Liver (tissue), 9 donors: Measurements from ENCODE around the gene CEP83. TPM values are rescaled to one million over a fixed set of nuclear protein-coding genes. Genes with fewer than 3 reads are reported as not detected.

Source experiments
- DNase-seq: peaks from one replicate; pipeline ENCODE4 v3.0.0-alpha.2; 2017; ENCODE audit warnings: low spot score
- H3K27ac ChIP-seq, 2 donors: one replicate each; pipeline ENCODE4 v1.7.0; 2013; ENCODE audit warnings: inconsistent platforms in 2 of 2, low read length in 2 of 2, control low read depth in 1 of 2, low read depth in 1 of 2, mild to moderate bottlenecking in 1 of 2
- H3K27me3 ChIP-seq, 4 donors: one replicate each; pipeline versions ENCODE4 v1.6.1 to v1.7.0; 2013; ENCODE audit warnings: low read length in 3 of 4, inconsistent platforms in 1 of 4, mild to moderate bottlenecking in 1 of 4, moderate library complexity in 1 of 4; ENCODE audit not compliant: control insufficient read depth in 4 of 4, insufficient read depth in 4 of 4
- H3K36me3 ChIP-seq, 4 donors: one replicate each; pipeline versions ENCODE4 v1.6.1 to v1.7.0; 2013; ENCODE audit warnings: low read length in 3 of 4, mild to moderate bottlenecking in 3 of 4, low read depth in 1 of 4, moderate library complexity in 1 of 4; ENCODE audit not compliant: control insufficient read depth in 4 of 4, insufficient read depth in 3 of 4
- H3K4me1 ChIP-seq, 4 donors: one replicate each; pipeline versions ENCODE4 v1.6.1 to v1.7.0; 2013; ENCODE audit warnings: low read length in 3 of 4, mild to moderate bottlenecking in 3 of 4, moderate library complexity in 1 of 4; ENCODE audit not compliant: control insufficient read depth in 4 of 4, insufficient read depth in 4 of 4
- H3K4me3 ChIP-seq, 3 donors: one replicate each; pipeline versions ENCODE4 v1.6.1 to v1.7.0; 2013; ENCODE audit warnings: low read length in 3 of 3, control low read depth in 1 of 3, low read depth in 1 of 3, mild to moderate bottlenecking in 1 of 3
- H3K9ac ChIP-seq, 2 donors: one replicate each; pipeline ENCODE4 v1.7.0; 2013; ENCODE audit warnings: low read length in 2 of 2, mild to moderate bottlenecking in 2 of 2, moderate library complexity in 2 of 2, control low read depth in 1 of 2, low read depth in 1 of 2
- H3K9me3 ChIP-seq, 4 donors: one replicate each; pipeline versions ENCODE4 v1.6.1 to v1.7.0; 2013; ENCODE audit warnings: low read length in 3 of 4; ENCODE audit not compliant: control insufficient read depth in 4 of 4
- HNF4G ChIP-seq: IDR thresholded peaks from 2 replicates; pipeline ENCODE4 v1.6.1; 2016; ENCODE audit warnings: antibody characterized with exemption
- NR2F2 ChIP-seq: IDR thresholded peaks from 2 replicates; pipeline ENCODE4 v1.6.1; 2016; ENCODE audit warnings: antibody characterized with exemption
- RAD21 ChIP-seq, 2 donors: IDR thresholded peaks; 2 replicates each; pipeline ENCODE4 v1.6.1; 2016; ENCODE audit warnings: antibody characterized with exemption in 2 of 2, mild to moderate bottlenecking in 2 of 2
- RXRA ChIP-seq, 2 donors: IDR thresholded peaks; 2 replicates each; pipeline ENCODE4 v1.6.1; 2017 to 2018; ENCODE audit warnings: antibody characterized with exemption in 2 of 2, mild to moderate bottlenecking in 1 of 2
- TAF1 ChIP-seq: conservative IDR thresholded peaks from 2 replicates; pipeline ENCODE4 v1.6.1; 2016; ENCODE audit warnings: antibody characterized with exemption, mild to moderate bottlenecking
- WGBS: extraction: QIAGEN DNeasy Blood & Tissue Kit; methylation state at CpG from one replicate; pipeline ENCODE4 v1.1.7; 2013; 5-methylcytosine and 5-hydroxymethylcytosine counted together
- polyA plus RNA-seq, 2 donors: library from polyadenylated mRNA; stranded (reverse) in 1 of 2; unstranded in 1 of 2; fragments of 200-250 nt in 1 of 2; fragments of >200 nt in 1 of 2; fragmentation: Nextera tagmentation in 1 of 2; extraction: Ambion mirVana in 1 of 2; gene quantifications; one replicate each; pipeline versions ENCODE4 v1.2.1 to v1.2.3, GENCODE V29; 2013 to 2015
- total RNA-seq, 2 donors: library from RNA; depleted of rRNA; stranded (reverse); fragments of >200 nt; gene quantifications; one replicate each; pipeline ENCODE4 v1.2.3, GENCODE V29; 2014
- TF ChIP-seq, protein P1 (sequence below): fragments of 150-350 bp; IDR thresholded peaks from 2 replicates; pipeline ENCODE4 v1.5.1; 2017; ENCODE audit warnings: improper control_type of control experiment, low read depth, low read length; ENCODE audit not compliant: missing input control
- TF ChIP-seq, protein P2 (sequence below): IDR thresholded peaks from 2 replicates; pipeline ENCODE4 v1.6.1; 2016; ENCODE audit warnings: antibody characterized with exemption
- TF ChIP-seq, protein P3 (sequence below): IDR thresholded peaks from 2 replicates; pipeline ENCODE4 v1.6.1; 2016; ENCODE audit warnings: antibody characterized with exemption, mild to moderate bottlenecking
- TF ChIP-seq, protein P4 (sequence below): IDR thresholded peaks from 2 replicates; pipeline ENCODE4 v1.6.1; 2016; ENCODE audit warnings: antibody characterized with exemption
- donor health status: healthy.
- donor health status: healthy.
- donor health status: healthy.
- donor health status: healthy.
- donor health status: healthy.

Gene CEP83
- total and polyA plus RNA-seq, 4 donors = 1.9 to 8.4 (median 5.2) TPM

DNA sequence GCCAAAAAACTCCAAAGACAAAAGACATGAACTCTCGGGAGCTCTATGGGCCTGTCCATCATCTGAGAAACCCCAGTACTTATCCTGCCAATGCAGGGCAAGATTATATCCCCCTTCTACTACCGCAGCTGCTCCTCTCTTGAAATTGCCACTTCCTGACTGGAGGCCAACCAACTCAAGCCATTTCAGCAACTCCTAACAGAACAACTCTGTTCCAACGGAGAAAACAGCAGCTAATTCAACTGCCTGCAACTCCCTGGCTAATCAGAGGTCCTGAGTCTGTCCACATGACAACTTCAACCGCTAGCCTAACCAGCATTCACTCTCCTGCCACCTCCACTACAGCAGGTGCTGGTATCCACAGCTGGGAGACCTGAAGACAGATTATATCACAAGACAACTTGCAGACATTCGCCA lies 24.1 kb downstream of the CEP83 start:
- peaks cover 0 to 6% (median 3%) of the 10 kb centered on the region in 4 donors for H3K4me1 ChIP-seq
- H3K27ac ChIP-seq = no peak overlapping the region
- H3K4me3 ChIP-seq = no peak overlapping the region
- H3K27me3 ChIP-seq = no peaks in the 10 kb centered on the region
- no peaks in the 10 kb centered on the region for H3K9me3 ChIP-seq
- WGBS = 73% methylated on average over 5 of the region's 5 CpGs
- H3K9ac ChIP-seq = no peak overlapping the region
- DNase-seq = no peak
- no peak for TF ChIP-seq RXRA (IDR thresholded peaks at IDR 0.05)
- TF ChIP-seq, protein P1, sequence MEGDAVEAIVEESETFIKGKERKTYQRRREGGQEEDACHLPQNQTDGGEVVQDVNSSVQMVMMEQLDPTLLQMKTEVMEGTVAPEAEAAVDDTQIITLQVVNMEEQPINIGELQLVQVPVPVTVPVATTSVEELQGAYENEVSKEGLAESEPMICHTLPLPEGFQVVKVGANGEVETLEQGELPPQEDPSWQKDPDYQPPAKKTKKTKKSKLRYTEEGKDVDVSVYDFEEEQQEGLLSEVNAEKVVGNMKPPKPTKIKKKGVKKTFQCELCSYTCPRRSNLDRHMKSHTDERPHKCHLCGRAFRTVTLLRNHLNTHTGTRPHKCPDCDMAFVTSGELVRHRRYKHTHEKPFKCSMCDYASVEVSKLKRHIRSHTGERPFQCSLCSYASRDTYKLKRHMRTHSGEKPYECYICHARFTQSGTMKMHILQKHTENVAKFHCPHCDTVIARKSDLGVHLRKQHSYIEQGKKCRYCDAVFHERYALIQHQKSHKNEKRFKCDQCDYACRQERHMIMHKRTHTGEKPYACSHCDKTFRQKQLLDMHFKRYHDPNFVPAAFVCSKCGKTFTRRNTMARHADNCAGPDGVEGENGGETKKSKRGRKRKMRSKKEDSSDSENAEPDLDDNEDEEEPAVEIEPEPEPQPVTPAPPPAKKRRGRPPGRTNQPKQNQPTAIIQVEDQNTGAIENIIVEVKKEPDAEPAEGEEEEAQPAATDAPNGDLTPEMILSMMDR = no peak
- TF ChIP-seq HNF4G = no peak
- TF ChIP-seq NR2F2 = no peak
- TF ChIP-seq, protein P2, sequence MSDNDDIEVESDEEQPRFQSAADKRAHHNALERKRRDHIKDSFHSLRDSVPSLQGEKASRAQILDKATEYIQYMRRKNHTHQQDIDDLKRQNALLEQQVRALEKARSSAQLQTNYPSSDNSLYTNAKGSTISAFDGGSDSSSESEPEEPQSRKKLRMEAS = no peak
- TF ChIP-seq, protein P3, sequence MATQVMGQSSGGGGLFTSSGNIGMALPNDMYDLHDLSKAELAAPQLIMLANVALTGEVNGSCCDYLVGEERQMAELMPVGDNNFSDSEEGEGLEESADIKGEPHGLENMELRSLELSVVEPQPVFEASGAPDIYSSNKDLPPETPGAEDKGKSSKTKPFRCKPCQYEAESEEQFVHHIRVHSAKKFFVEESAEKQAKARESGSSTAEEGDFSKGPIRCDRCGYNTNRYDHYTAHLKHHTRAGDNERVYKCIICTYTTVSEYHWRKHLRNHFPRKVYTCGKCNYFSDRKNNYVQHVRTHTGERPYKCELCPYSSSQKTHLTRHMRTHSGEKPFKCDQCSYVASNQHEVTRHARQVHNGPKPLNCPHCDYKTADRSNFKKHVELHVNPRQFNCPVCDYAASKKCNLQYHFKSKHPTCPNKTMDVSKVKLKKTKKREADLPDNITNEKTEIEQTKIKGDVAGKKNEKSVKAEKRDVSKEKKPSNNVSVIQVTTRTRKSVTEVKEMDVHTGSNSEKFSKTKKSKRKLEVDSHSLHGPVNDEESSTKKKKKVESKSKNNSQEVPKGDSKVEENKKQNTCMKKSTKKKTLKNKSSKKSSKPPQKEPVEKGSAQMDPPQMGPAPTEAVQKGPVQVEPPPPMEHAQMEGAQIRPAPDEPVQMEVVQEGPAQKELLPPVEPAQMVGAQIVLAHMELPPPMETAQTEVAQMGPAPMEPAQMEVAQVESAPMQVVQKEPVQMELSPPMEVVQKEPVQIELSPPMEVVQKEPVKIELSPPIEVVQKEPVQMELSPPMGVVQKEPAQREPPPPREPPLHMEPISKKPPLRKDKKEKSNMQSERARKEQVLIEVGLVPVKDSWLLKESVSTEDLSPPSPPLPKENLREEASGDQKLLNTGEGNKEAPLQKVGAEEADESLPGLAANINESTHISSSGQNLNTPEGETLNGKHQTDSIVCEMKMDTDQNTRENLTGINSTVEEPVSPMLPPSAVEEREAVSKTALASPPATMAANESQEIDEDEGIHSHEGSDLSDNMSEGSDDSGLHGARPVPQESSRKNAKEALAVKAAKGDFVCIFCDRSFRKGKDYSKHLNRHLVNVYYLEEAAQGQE = no peak
- no peak for TF ChIP-seq TAF1
- TF ChIP-seq, protein P4, sequence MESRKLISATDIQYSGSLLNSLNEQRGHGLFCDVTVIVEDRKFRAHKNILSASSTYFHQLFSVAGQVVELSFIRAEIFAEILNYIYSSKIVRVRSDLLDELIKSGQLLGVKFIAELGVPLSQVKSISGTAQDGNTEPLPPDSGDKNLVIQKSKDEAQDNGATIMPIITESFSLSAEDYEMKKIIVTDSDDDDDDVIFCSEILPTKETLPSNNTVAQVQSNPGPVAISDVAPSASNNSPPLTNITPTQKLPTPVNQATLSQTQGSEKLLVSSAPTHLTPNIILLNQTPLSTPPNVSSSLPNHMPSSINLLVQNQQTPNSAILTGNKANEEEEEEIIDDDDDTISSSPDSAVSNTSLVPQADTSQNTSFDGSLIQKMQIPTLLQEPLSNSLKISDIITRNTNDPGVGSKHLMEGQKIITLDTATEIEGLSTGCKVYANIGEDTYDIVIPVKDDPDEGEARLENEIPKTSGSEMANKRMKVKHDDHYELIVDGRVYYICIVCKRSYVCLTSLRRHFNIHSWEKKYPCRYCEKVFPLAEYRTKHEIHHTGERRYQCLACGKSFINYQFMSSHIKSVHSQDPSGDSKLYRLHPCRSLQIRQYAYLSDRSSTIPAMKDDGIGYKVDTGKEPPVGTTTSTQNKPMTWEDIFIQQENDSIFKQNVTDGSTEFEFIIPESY = no peak
- H3K36me3 ChIP-seq = no peaks in the 10 kb centered on the region

DNA sequence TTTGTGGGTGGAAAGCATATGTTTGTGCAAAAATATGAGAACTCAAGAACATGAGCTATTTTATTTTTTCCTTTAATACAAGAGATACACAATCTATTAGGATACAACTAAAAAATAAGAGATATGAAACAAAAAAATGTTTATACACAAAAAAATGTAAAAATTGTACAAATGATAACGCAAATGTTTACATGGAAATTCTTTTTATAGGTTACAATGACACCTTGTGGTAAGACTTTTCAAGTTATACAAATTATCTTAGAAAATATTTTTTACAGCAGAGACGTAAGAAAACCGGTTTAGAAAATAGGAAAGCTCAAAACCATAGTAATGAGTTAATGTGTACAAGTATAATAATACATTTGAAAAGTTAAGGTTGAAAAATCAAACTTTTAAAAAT lies 25.5 kb downstream of the CEP83 start:
- H3K27ac ChIP-seq = no peak overlapping the region
- no peaks in the 10 kb centered on the region for H3K36me3 ChIP-seq
- no peaks in the 10 kb centered on the region for H3K9me3 ChIP-seq
- H3K27me3 ChIP-seq = no peaks in the 10 kb centered on the region
- no peak for DNase-seq
- peaks cover 0 to 6% (median 3%) of the 10 kb centered on the region in 4 donors for H3K4me1 ChIP-seq
- no peak overlapping the region for H3K9ac ChIP-seq
- WGBS = 53% methylated on average over 3 of the region's 3 CpGs
- H3K4me3 ChIP-seq = no peak overlapping the region
- peak; percentile 63 to 70 for TF ChIP-seq RAD21 (IDR thresholded peaks at IDR 0.05)
- TF ChIP-seq, protein P4 = no peak
